Activated T-cell treated with anti-CD3 and anti-CD28 coated beads, Interleukin-2, amount 50 U/mL, for 48 hours (primary cell): ENCODE data around the gene KREMEN2.
"Not testable (repeated sequence)": the region's sequence is repeated elsewhere in the genome, so short reads cannot be mapped to it uniquely, and the experiment has no call there.

Experiments
- DNase-seq, 2 experiments: peaks; one replicate each; pipeline ENCODE4 v3.0.0-alpha.2; 2020

KREMEN2 gene

GRCh38 chr16:2963723-2964474, at the start of gene KREMEN2:
TSS of gene KREMEN2 (plus strand) at chr16:2964275. CDS start at chr16:2964521, 246 bp downstream.
- peak in 1 of 2 experiments; percentile 56 for DNase-seq

DNA sequence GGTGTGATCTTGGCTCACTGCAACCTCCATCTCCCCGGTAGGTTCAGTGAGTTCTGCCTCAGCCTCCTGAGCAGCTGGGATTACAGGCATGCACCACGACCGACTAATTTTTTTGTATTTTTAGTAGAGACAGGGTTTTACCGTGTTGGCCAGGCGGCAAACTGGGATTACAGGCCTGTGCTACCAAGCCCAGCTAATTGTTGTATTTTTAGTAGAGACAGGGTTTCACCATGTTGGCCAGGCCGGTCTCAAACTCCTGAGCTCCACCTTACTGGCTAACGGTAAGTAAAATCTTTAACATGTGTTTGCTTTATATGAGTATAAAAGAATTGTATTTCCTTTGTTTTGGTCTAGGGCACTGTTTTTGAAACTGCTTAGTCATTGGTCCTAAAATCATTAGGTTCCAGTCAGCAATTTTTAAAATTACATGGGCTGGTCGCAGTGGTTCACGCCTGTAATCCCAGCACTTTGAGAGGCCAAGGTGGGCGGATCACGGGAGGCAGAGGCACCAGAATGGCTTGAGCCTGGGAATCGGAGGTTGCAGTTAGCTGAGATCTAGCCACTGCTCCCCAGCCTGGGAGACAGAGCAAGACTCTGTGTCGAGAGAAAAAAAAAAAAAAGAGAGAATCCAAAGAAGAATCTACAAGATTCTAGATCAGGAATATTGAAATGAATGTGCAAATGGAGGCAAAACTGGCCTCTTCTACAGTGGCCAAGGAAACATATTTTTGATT, 48.7 kb upstream of the KREMEN2 start:
- DNase-seq: no peak

DNA sequence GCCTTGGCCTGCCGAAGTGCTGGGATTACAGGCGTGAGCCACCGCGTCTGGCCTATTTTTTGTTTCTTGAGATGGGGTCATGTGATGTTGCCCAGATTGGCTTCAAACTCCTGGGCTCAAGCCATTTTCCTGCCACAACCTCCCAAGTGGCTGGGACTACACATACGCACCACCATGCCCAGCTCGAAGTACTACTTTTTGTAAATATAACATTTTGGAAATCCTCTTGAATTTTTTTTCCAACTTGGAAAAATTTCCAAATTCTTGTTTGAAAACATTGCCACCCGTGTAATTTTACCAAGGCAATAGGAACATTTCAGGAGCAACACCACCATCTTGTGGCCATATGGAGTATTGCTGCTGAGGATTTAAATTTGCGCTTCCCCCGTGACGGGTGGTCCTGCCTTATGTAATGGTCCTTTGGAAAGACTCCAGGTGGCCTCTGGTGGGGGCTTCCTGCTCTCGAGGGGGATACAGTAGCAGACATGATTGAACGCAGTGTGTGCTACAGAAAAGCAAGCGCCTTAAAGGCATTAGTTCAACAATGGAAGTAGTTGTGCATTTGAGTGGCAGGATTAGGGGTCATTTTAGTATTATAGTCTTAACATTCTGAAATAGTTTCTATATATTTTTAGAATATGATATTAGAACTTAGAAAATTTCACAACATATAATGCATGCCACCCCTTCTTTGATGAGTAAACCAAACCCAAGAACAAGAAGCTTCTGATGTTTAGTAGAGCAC, 44.4 kb upstream of the KREMEN2 start:
- peak; percentile 76 to 77 for DNase-seq

DNA sequence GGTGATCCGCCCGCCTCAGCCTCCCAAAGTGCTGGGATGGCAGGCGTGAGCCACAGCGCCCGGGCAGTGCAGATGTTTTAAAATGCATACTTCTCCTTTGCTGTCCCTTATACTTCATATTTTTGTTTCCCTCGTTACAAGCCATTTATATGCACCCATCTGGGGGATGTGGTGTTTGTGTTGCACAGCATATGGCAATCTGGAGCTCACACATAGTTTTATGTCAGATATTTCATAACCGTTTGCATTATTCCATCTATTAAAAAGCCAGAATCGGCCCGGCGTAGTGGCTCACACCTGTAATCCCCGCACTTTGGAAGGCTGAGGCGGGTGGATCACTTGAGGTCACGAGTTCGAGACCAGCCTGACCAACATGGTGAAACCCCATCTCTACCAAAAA, 40.6 kb upstream of the KREMEN2 start:
- DNase-seq: no peak

- DNase-seq: no peak
Measured at GRCh38 chr16:2924901-2925755, 38.9 kb upstream of the KREMEN2 start.

GRCh38 chr16:2925951-2926649, 38.0 kb upstream of the KREMEN2 start:
- DNase-seq: no peak

DNA sequence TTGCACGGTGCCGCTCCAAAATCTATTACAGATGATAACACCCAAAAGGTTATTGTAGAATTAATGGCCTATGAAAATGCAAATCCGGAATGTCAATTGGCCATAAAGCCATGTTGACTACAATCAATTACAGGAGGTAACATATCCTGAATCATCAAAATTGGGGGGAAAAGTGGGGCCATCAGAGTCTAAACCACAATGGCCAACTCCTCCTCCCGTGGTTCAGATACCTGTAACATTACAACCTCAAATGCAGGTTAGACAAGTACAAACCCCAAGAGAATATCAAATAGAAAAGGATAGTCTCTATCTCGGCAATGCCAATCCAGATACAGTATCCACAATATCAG, 37.5 kb upstream of the KREMEN2 start:
- DNase-seq: no peak

GRCh38 chr16:2927010-2927646, 36.9 kb upstream of the KREMEN2 start:
- peak; percentile 93 to 96 for DNase-seq

DNA sequence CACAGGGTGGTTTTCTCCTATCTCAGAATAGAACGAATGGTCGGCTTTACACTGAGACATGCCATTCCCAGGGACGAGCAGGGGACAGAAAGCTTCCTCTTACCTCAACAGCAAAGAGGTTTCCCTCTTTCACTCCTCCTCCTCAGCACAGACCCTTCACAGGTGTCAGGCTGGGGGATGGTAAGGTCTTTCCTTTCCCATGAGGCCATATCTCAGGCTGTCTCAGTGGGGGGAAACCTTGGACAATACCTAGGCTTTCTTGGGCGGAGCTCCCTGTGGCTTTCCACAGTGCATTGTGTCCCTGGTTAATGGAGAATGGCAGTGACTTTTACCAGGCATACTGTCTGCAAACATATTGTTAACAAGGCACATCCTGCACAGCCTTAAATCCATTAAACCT, 35.9 kb upstream of the KREMEN2 start:
- not testable (repeated sequence) for DNase-seq

DNA sequence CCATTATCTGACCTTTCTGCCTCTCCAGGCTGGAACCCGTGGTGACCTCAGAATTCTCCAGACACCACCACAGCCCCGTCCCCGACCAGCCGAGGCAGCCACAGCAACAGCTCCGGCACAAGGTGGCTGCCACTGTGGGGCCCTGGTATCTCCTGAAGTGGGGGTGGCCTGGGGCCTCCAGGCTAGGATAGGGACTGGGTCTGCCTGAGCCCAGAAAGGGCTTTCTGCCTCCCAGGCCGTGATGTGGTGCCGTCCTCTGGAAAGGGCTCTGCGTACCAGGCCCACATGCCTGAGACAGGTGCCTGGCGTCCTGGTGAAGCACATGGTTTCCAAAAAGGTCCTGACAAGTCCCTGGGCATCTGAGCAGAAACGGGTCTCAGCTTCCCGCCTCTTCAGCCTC, 35.3 kb upstream of the KREMEN2 start:
- no peak for DNase-seq

DNA sequence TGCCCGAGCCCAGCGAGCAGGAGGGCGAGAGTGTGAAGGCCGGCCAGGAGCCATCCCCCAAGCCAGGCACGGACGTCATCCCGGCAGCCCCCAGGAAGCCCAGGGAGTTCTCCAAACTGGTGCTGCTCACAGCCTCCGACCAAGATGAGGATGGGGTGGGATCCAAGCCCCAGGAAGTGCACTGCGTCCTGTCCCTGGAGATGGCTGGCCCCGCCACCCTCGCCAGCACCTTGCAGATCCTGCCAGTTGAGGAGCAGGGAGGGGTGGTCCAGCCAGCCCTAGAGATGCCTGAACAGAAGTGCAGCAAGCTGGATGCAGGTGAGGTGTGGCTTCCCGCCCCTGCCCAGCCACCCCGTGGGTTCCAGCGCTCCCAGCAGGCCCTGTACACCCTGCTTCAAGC, 34.4 kb upstream of the KREMEN2 start:
- DNase-seq: no peak

DNA sequence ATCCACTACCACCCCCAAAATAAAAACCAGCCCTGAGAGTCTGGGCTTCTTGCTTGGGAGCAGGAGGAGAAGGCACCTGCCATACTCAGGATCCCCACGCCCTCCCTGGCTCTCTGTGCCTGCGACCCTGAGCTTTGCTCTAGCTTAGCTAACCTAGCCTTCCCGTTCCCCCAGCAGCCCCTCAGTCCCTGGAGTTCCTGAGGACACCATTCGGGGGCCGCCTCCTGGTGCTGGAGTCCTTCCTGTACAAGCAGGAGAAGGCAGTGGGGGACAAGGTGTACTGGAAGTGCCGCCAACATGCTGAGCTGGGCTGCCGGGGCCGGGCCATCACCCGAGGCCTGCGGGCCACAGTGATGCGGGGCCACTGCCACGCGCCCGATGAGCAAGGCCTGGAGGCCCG, 33.8 kb upstream of the KREMEN2 start:
- DNase-seq: no peak

- not testable (repeated sequence) for DNase-seq
Measured at GRCh38 chr16:2931231-2931914, 32.7 kb upstream of the KREMEN2 start.

GRCh38 chr16:2933136-2933535, 30.9 kb upstream of the KREMEN2 start:
- no peak for DNase-seq

DNA sequence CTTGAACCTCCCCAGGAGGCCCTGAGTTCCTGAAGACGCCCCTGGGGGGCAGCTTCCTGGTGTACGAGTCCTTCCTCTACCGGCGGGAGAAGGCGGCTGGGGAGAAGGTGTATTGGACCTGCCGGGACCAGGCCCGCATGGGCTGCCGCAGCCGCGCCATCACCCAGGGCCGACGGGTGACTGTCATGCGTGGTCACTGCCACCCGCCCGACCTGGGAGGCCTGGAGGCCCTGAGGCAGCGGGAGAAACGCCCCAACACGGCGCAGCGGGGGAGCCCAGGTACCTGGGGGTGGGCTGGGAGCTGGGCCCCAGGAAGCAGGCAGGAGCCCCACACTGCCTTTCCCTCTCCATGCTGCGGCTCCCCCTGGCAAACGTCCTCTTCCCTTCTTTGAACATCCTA, 30.4 kb upstream of the KREMEN2 start:
- DNase-seq: no peak

- DNase-seq: no peak
Measured at GRCh38 chr16:2934450-2934849, 29.6 kb upstream of the KREMEN2 start.

DNA sequence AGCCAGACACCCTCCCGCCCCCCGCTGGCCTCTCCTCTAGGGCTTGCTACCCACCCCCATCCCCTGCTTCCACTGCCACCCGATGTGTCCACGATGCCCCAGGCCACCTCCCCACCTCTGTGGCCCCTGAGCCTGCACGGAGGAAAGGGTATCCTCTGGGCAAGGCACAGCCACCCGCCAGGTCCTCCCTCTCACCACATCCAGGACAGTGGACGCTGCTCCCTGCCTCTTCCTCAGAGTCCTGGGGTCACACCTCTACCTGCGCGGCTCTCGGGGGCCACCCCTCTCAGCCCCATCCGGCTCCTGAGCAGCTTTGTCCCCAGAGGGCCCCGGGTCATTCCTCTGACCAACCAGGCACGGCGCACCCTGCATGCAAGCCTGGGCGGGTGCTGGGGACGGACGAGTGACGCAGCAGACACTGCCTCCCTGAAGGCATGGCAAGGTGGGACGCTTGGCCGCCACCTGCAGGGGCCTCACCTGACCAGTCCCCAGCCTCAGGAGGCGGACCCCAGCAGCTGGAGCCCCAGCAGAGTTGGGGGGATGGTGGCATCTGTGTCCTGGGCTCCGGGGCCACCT, 27.6 kb upstream of the KREMEN2 start:
- DNase-seq: no peak

DNA sequence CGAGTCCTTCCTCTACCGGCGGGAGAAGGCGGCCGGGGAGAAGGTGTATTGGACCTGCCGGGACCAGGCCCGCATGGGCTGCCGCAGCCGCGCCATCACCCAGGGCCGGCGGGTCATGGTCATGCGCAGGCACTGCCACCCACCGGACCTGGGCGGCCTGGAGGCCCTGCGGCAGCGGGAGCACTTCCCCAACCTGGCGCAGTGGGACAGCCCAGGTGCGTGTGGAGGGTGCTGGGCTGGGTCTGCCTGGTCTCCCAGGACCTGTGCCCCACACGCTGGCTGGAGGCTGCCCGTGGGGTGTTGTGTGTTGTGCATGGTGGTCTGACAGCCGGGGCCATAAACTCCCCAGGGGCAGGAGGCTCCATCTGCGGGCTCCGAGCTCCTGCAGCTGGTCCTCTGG, 26.9 kb upstream of the KREMEN2 start:
- no peak for DNase-seq

GRCh38 chr16:2938206-2938605, 25.9 kb upstream of the KREMEN2 start:
- DNase-seq: no peak

- DNase-seq: no peak
Measured at GRCh38 chr16:2939968-2940367, 24.1 kb upstream of the KREMEN2 start.

DNA sequence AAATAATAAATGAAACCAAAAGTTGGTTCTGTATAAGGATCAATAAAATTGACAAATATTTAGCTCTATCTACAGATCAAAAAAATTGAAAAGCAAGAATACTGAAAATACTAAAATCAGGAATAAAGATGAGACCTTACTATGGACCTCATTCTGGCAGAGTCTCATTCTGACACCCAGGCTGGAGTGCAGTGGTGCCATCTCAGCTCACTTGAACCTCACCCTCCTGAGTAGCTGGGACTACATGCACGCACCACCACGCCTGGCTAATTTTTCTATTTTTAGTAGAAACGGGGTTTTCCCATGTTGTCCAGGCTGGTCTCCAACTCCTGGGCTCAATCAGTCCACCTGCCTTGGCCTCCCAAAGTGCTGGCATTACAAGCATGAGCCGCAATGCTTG, 22.0 kb upstream of the KREMEN2 start:
- DNase-seq: no peak
